SK-N-SH (cell line): ENCODE measurements around the gene ZNF648. TPM values are rescaled to one million over a fixed set of nuclear protein-coding genes. Genes with fewer than 3 reads are reported as not detected.

Experiments
- CTCF ChIA-PET: fragments of 300-600, 350-600 bp; formaldehyde crosslinking; extraction: SDS; loops from one replicate; lab custom pipeline; 2021; lab: Yijun Ruan, JAX
- POLR2A ChIA-PET: fragments of 350-600 bp; sonication (Branson Sonifier 250); formaldehyde crosslinking; extraction: SDS; loops from one replicate; lab custom pipeline; 2020; ENCODE audit warnings: antibody characterized with exemption, inconsistent platforms; lab: Yijun Ruan, JAX
- DNase-seq: peaks from one replicate; pipeline ENCODE4 v3.0.0; 2012
- H2AFZ ChIP-seq: fragments of 200-600 bp; sonication (generic); 2 replicates; pipeline ENCODE4 v1.8.1; 2016; ENCODE audit warnings: antibody characterized with exemption, mild to moderate bottlenecking, low read depth
- H3F3A ChIP-seq: fragments of 200-600 bp; sonication (generic); replicated peaks from 2 replicates; pipeline ENCODE3; 2016; ENCODE audit warnings: antibody characterized with exemption, mild to moderate bottlenecking; ENCODE audit not compliant: insufficient read depth
- H3K27ac ChIP-seq, 2 experiments: fragments of 200-500 bp in 1 of 2; fragments of 200-600 bp in 1 of 2; sonication (Bioruptor generic) in 1 of 2; sonication (generic), shearing (Covaris generic) in 1 of 2; 2 replicates each; pipeline versions ENCODE4 v1.5.1 to v1.6.1; 2014 to 2016; ENCODE audit warnings: low read depth in 2 of 2, inconsistent platforms in 1 of 2, low read length in 1 of 2, mild to moderate bottlenecking in 1 of 2, mixed read lengths in 1 of 2
- H3K27me3 ChIP-seq: fragments of 200-600 bp; sonication (generic), shearing (Covaris generic); 2 replicates; pipeline ENCODE4 v1.6.1; 2016; ENCODE audit warnings: mixed run types; ENCODE audit not compliant: insufficient read depth
- H3K36me3 ChIP-seq, 2 experiments: fragments of 200-500 bp in 1 of 2; fragments of 200-600 bp in 1 of 2; sonication (Bioruptor generic) in 1 of 2; sonication (generic) in 1 of 2; replicated peaks in 1 of 2; 2 replicates each; pipeline versions ENCODE3 to v1.5.1; 2014 to 2016; ENCODE audit warnings: low read length in 1 of 2, mild to moderate bottlenecking in 1 of 2; ENCODE audit not compliant: insufficient read depth in 2 of 2, control insufficient read depth in 1 of 2
- H3K4me1 ChIP-seq, 2 experiments: fragments of 200-500 bp in 1 of 2; fragments of 200-600 bp in 1 of 2; sonication (Bioruptor generic) in 1 of 2; sonication (generic), shearing (Covaris generic) in 1 of 2; 2 replicates each; pipeline versions ENCODE4 v1.5.1 to v1.6.1; 2014 to 2016; ENCODE audit warnings: low read depth in 1 of 2, low read length in 1 of 2, mixed run types in 1 of 2; ENCODE audit not compliant: insufficient read depth in 2 of 2, control insufficient read depth in 1 of 2
- H3K4me2 ChIP-seq: fragments of 200-600 bp; sonication (generic), shearing (Covaris generic); 2 replicates; pipeline ENCODE4 v1.6.1; 2017; ENCODE audit warnings: mixed run types
- H3K4me3 ChIP-seq, 2 experiments: fragments of 200-500 bp in 1 of 2; fragments of 200-600 bp in 1 of 2; sonication (Bioruptor generic) in 1 of 2; sonication (generic), shearing (Covaris generic) in 1 of 2; 2 replicates each; pipeline versions ENCODE4 v1.5.1 to v1.8.1; 2014 to 2016; ENCODE audit warnings: low read depth in 2 of 2, inconsistent platforms in 1 of 2, low read length in 1 of 2, mild to moderate bottlenecking in 1 of 2, mixed read lengths in 1 of 2, moderate library complexity in 1 of 2
- H3K79me2 ChIP-seq: fragments of 200-600 bp; sonication (generic); 2 replicates; pipeline ENCODE4 v1.8.1; 2017; ENCODE audit warnings: mild to moderate bottlenecking; ENCODE audit not compliant: insufficient read depth
- H3K9ac ChIP-seq: fragments of 200-600 bp; sonication (generic); 2 replicates; pipeline ENCODE4 v1.6.1; 2017; ENCODE audit warnings: mixed run types
- H3K9me2 ChIP-seq: fragments of 200-600 bp; sonication (generic); 2 replicates; pipeline ENCODE4 v1.6.1; 2017; ENCODE audit warnings: mixed run types
- H3K9me3 ChIP-seq: fragments of 200-600 bp; sonication (generic); 2 replicates; pipeline ENCODE4 v1.6.1; 2017; ENCODE audit warnings: mixed run types, mild to moderate bottlenecking, moderate library complexity
- H4K20me1 ChIP-seq: fragments of 200-600 bp; sonication (generic); 2 replicates; pipeline ENCODE4 v1.6.1; 2017; ENCODE audit warnings: mild to moderate bottlenecking, mixed run types; ENCODE audit not compliant: insufficient read depth
- CHD2 ChIP-seq: fragments of 150-350 bp; IDR thresholded peaks from 2 replicates; pipeline ENCODE4 v1.6.1; 2018; ENCODE audit warnings: low read length; ENCODE audit not compliant: partially characterized antibody
- EP300 ChIP-seq, 2 experiments: IDR thresholded peaks; 2 replicates each; pipeline versions ENCODE4 v1.4.0 to v1.6.1; 2012; ENCODE audit warnings: borderline replicate concordance in 1 of 2, low read depth in 1 of 2, low read length in 1 of 2
- FOXJ3 ChIP-seq: sonication (generic); formaldehyde crosslinking; IDR thresholded peaks from 2 replicates; pipeline ENCODE4 v1.5.1; 2020; ENCODE audit warnings: mild to moderate bottlenecking, missing genetic modification reagents
- GABPA ChIP-seq: IDR thresholded peaks from 2 replicates; pipeline ENCODE4 v1.4.0; 2012; ENCODE audit warnings: low read depth, mild to moderate bottlenecking
- JUND ChIP-seq: IDR thresholded peaks from 2 replicates; pipeline ENCODE4 v1.4.0; 2012
- MXI1 ChIP-seq: IDR thresholded peaks from 2 replicates; pipeline ENCODE4 v1.6.1; 2012; ENCODE audit warnings: mild to moderate bottlenecking, low read depth, low read length, improper control_type of control experiment
- NRF1 ChIP-seq: IDR thresholded peaks from 2 replicates; pipeline ENCODE4 v1.6.1; 2012; ENCODE audit warnings: low read depth, mild to moderate bottlenecking, low read length
- POLR2AphosphoS5 ChIP-seq: IDR thresholded peaks from 2 replicates; pipeline ENCODE4 v1.6.1; 2012; ENCODE audit warnings: low read depth, low read length
- RCOR1 ChIP-seq: fragments of 150-350 bp; IDR thresholded peaks from 2 replicates; pipeline ENCODE4 v1.6.1; 2017; ENCODE audit warnings: antibody characterized with exemption, low read length
- RXRA ChIP-seq: IDR thresholded peaks from 2 replicates; pipeline ENCODE4 v1.4.0; 2012; ENCODE audit warnings: low read depth, mild to moderate bottlenecking, borderline replicate concordance
- TCF12 ChIP-seq: IDR thresholded peaks from 2 replicates; pipeline ENCODE4 v1.4.0; 2012
- TEAD4 ChIP-seq: IDR thresholded peaks from 2 replicates; pipeline ENCODE4 v1.4.0; 2012; ENCODE audit warnings: mild to moderate bottlenecking, borderline replicate concordance; ENCODE audit not compliant: insufficient read depth
- USF1 ChIP-seq: IDR thresholded peaks from 2 replicates; pipeline ENCODE4 v1.4.0; 2012; ENCODE audit warnings: low read depth, borderline replicate concordance
- WGBS: methylation state at CpG from one replicate; pipeline ENCODE4 v1.1.6; 2017; ENCODE audit warnings: low lambda C conversion rate; 5-methylcytosine and 5-hydroxymethylcytosine counted together
- polyA plus RNA-seq, 3 experiments: library from polyadenylated mRNA; depleted of rRNA; stranded (reverse); fragments of >200 nt; gene quantifications; 2 replicates each; pipeline ENCODE4 v1.2.3, GENCODE V29; 2012
- TF ChIP-seq, protein P1 (sequence below): IDR thresholded peaks from 2 replicates; pipeline ENCODE4 v1.6.1; 2012; ENCODE audit warnings: mild to moderate bottlenecking, low read depth, low read length, moderate library complexity

Gene ZNF648
- polyA plus RNA-seq, 1 of the 3 experiments (the other 2 are of a cell fraction), result not detected

GRCh38 chr1:182083851-182084486 is 22.5 kb upstream of the ZNF648 start:
- H3K9ac ChIP-seq, result no peak overlapping the region
- H4K20me1 ChIP-seq, result no peaks in the 10 kb centered on the region
- no peak overlapping the region for H3K4me3 ChIP-seq
- POLR2A ChIA-PET, result no interaction called here
- WGBS, result 12% methylated on average over 2 of the region's 3 CpGs
- H3K79me2 ChIP-seq, result no peaks in the 10 kb centered on the region
- H3K36me3 ChIP-seq, result no peaks in the 10 kb centered on the region
- no peaks in the 10 kb centered on the region for H3K27me3 ChIP-seq
- no peaks in the 10 kb centered on the region for H3K9me2 ChIP-seq
- no peak overlapping the region for H2AFZ ChIP-seq
- no peaks in the 10 kb centered on the region; a peak in 1 of 4 replicates for H3K4me1 ChIP-seq
- H3F3A ChIP-seq, result no peaks in the 10 kb centered on the region
- no peaks in the 10 kb centered on the region for H3K9me3 ChIP-seq
- CTCF ChIA-PET, result interaction anchor here (0.5 to 5.3 kb wide), 13 partner anchors 9 to 681 kb away, joined by 3 to 70 read pairs (median 3); partner anchors contain the start of gene TEDDM1
- no peak for DNase-seq
- no peak for TF ChIP-seq USF1
- no peak for TF ChIP-seq MXI1
- no peak for TF ChIP-seq TCF12
- no peak for TF ChIP-seq FOXJ3
- no peak for TF ChIP-seq RCOR1
- TF ChIP-seq NRF1, result no peak
- TF ChIP-seq EP300 (IDR thresholded peaks at IDR 0.05; ENCODE audit: borderline replicate concordance in 1 of 2, low read depth in 1 of 2, low read length in 1 of 2), result no peak
- TF ChIP-seq CHD2, result no peak
- no peak for TF ChIP-seq GABPA
- TF ChIP-seq RXRA, result no peak
- TF ChIP-seq POLR2AphosphoS5, result no peak
- no peak for TF ChIP-seq JUND
- no peak for TF ChIP-seq TEAD4
- TF ChIP-seq, protein P1, sequence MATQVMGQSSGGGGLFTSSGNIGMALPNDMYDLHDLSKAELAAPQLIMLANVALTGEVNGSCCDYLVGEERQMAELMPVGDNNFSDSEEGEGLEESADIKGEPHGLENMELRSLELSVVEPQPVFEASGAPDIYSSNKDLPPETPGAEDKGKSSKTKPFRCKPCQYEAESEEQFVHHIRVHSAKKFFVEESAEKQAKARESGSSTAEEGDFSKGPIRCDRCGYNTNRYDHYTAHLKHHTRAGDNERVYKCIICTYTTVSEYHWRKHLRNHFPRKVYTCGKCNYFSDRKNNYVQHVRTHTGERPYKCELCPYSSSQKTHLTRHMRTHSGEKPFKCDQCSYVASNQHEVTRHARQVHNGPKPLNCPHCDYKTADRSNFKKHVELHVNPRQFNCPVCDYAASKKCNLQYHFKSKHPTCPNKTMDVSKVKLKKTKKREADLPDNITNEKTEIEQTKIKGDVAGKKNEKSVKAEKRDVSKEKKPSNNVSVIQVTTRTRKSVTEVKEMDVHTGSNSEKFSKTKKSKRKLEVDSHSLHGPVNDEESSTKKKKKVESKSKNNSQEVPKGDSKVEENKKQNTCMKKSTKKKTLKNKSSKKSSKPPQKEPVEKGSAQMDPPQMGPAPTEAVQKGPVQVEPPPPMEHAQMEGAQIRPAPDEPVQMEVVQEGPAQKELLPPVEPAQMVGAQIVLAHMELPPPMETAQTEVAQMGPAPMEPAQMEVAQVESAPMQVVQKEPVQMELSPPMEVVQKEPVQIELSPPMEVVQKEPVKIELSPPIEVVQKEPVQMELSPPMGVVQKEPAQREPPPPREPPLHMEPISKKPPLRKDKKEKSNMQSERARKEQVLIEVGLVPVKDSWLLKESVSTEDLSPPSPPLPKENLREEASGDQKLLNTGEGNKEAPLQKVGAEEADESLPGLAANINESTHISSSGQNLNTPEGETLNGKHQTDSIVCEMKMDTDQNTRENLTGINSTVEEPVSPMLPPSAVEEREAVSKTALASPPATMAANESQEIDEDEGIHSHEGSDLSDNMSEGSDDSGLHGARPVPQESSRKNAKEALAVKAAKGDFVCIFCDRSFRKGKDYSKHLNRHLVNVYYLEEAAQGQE, result no peak
- H3K4me2 ChIP-seq, result no peak overlapping the region
- no peak overlapping the region for H3K27ac ChIP-seq
